SK-N-SH (cell line): Measurements from ENCODE around the gene GPSM3.

Experiments
- CTCF ChIP-seq: fragments of 200-600 bp; sonication (generic); IDR thresholded peaks from 2 replicates; pipeline ENCODE4 v1.6.1; 2017; ENCODE audit warnings: antibody characterized with exemption, mild to moderate bottlenecking, moderate library complexity
- ELF1 ChIP-seq: IDR thresholded peaks from 2 replicates; pipeline ENCODE4 v1.4.0; 2012
- EP300 ChIP-seq, 2 experiments: IDR thresholded peaks; 2 replicates each; pipeline versions ENCODE4 v1.4.0 to v1.6.1; 2012; ENCODE audit warnings: borderline replicate concordance in 1 of 2, low read depth in 1 of 2, low read length in 1 of 2
- EZH2phosphoT487 ChIP-seq: fragments of 200-600 bp; sonication (generic); IDR thresholded peaks from 2 replicates; pipeline ENCODE4 v1.6.1; 2017; ENCODE audit warnings: low read depth, mixed run types, mild to moderate bottlenecking, antibody characterized with exemption, moderate library complexity, borderline replicate concordance
- POLR2AphosphoS5 ChIP-seq: IDR thresholded peaks from 2 replicates; pipeline ENCODE4 v1.6.1; 2012; ENCODE audit warnings: low read depth, low read length
- SIN3A ChIP-seq: IDR thresholded peaks from 2 replicates; pipeline ENCODE4 v1.6.1; 2012; ENCODE audit warnings: low read depth, mild to moderate bottlenecking, low read length, moderate library complexity, borderline replicate concordance
- ZBTB33 ChIP-seq: IDR thresholded peaks from 2 replicates; pipeline ENCODE4 v1.4.0; 2012; ENCODE audit warnings: low read depth, borderline replicate concordance

- TF ChIP-seq POLR2AphosphoS5 (no peak), CTCF (no peak), EZH2phosphoT487 (no peak), SIN3A (no peak), EP300 (IDR thresholded peaks at IDR 0.05; ENCODE audit: borderline replicate concordance in 1 of 2, low read depth in 1 of 2, low read length in 1 of 2) (no peak), ZBTB33 (no peak), ELF1 (no peak)
Observed at GRCh38 chr6:32179766-32180405, 12.6 kb downstream of the GPSM3 start.
